Ascending aorta (tissue), 2 donors: ENCODE results near the gene MOSMO. TPM values are rescaled to one million over a fixed set of nuclear protein-coding genes. Genes with fewer than 3 reads are reported as not detected.

Source experiments
- DNase-seq, 2 donors: peaks; one replicate each; pipeline ENCODE4 v3.0.0-alpha.2; 2019; ENCODE audit warnings: low spot score in 2 of 2
- H3K27ac ChIP-seq, 2 donors: fragments of 200-600 bp; sonication (generic); one replicate each; pipeline ENCODE4 v1.5.1; 2016 to 2017; ENCODE audit warnings: mild to moderate bottlenecking in 1 of 2
- H3K27me3 ChIP-seq: fragments of 200-600 bp; sonication (generic); one replicate; pipeline ENCODE4 v1.5.1; 2017
- H3K36me3 ChIP-seq, 2 donors: fragments of 200-600 bp; sonication (generic); one replicate each; pipeline ENCODE4 v1.5.1; 2016
- H3K4me1 ChIP-seq, 2 donors: fragments of 200-600 bp; sonication (generic); one replicate each; pipeline ENCODE4 v1.5.1; 2016 to 2017; ENCODE audit warnings: mild to moderate bottlenecking in 1 of 2
- H3K4me3 ChIP-seq, 2 donors: fragments of 200-600 bp; sonication (generic); one replicate each; pipeline ENCODE4 v1.5.1; 2016 to 2017; ENCODE audit warnings: mild to moderate bottlenecking in 1 of 2
- H3K9me3 ChIP-seq, 2 donors: fragments of 200-600 bp; sonication (generic); one replicate each; pipeline ENCODE4 v1.5.1; 2016
- intact Hi-C: fragments of 100-400 bp; cut with DNase I; formaldehyde crosslinking; loops from one replicate; pipeline ENCODE4 v1.15.1; 2023
- total RNA-seq: library from RNA; depleted of rRNA; stranded (reverse); fragments of >200 nt; gene quantifications from one replicate; pipeline ENCODE4 v1.1.0, GENCODE V29; 2016
- TF ChIP-seq, protein P1 (sequence below), 3 experiments: fragments of 200-600 bp in 2 of 3; fragments of 450-650 bp in 1 of 3; sonication (generic) in 2 of 3; IDR thresholded peaks; one replicate each; pipeline ENCODE4 v1.5.1; 2016 to 2019; ENCODE audit warnings: antibody characterized with exemption in 3 of 3, mild to moderate bottlenecking in 1 of 3, moderate library complexity in 1 of 3

Gene MOSMO
- total RNA-seq, 1 donor from 2014 or later: 3.6 TPM

- Histone ChIP-seq H3K36me3 (peaks cover 93 to 98% of the 10 kb centered on the region in 2 donors), H3K27me3 (no peaks in the 10 kb centered on the region), H3K4me3 (no peak overlapping the region), H3K27ac (no peak overlapping the region), H3K9me3 (no peaks in the 10 kb centered on the region), H3K4me1 (no peaks in the 10 kb centered on the region)
- intact Hi-C loops: no loop called here
- DNase-seq: no peak
- TF ChIP-seq, protein P1, sequence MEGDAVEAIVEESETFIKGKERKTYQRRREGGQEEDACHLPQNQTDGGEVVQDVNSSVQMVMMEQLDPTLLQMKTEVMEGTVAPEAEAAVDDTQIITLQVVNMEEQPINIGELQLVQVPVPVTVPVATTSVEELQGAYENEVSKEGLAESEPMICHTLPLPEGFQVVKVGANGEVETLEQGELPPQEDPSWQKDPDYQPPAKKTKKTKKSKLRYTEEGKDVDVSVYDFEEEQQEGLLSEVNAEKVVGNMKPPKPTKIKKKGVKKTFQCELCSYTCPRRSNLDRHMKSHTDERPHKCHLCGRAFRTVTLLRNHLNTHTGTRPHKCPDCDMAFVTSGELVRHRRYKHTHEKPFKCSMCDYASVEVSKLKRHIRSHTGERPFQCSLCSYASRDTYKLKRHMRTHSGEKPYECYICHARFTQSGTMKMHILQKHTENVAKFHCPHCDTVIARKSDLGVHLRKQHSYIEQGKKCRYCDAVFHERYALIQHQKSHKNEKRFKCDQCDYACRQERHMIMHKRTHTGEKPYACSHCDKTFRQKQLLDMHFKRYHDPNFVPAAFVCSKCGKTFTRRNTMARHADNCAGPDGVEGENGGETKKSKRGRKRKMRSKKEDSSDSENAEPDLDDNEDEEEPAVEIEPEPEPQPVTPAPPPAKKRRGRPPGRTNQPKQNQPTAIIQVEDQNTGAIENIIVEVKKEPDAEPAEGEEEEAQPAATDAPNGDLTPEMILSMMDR (IDR thresholded peaks at IDR 0.05): no peak
These were observed 36.1 kb upstream of the MOSMO start for GRCh38 chr16:21971856-21972255.

- Histone ChIP-seq H3K4me3 (no peak overlapping the region), H3K27me3 (no peaks in the 10 kb centered on the region), H3K9me3 (no peaks in the 10 kb centered on the region), H3K27ac (no peak overlapping the region), H3K4me1 (no peaks in the 10 kb centered on the region), H3K36me3 (peaks cover 86 to 97% of the 10 kb centered on the region in 2 donors)
- TF ChIP-seq, protein P1 (IDR thresholded peaks at IDR 0.05): no peak
- intact Hi-C loops: no loop called here
- DNase-seq: no peak
These were observed 34.0 kb upstream of the MOSMO start for GRCh38 chr16:21973945-21974344.

- no peaks in the 10 kb centered on the region for H3K4me1 ChIP-seq
- peaks cover 68 to 99% of the 10 kb centered on the region in 2 donors for H3K36me3 ChIP-seq
- TF ChIP-seq, protein P1 (IDR thresholded peaks at IDR 0.05): no peak
- DNase-seq: no peak
- intact Hi-C loops: no loop called here
- H3K9me3 ChIP-seq: no peaks in the 10 kb centered on the region
- H3K27me3 ChIP-seq: no peaks in the 10 kb centered on the region
- H3K4me3 ChIP-seq: no peak overlapping the region
- H3K27ac ChIP-seq: no peak overlapping the region
These were observed 27.9 kb upstream of the MOSMO start for GRCh38 chr16:21980032-21980431.

DNA sequence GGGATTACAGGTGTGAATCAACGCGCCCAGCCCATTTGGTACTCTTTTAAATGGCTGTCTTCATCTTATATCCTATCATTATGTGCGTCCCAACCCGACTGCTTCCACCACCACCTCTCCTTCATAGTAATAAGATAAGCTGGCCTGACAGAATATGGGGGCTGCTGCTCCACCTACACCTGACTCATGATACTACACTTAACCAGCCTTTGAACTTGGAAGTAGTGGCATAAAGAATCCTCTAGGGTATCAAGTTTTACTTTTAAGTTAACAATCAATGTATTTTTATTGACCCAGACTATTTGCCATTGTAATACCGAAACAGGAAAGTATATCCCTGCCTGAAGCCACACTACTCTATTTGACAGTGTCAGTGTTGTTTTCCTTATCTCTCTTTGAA is 25.8 kb upstream of the MOSMO start:
- Histone ChIP-seq H3K4me1 (no peaks in the 10 kb centered on the region), H3K4me3 (no peak overlapping the region), H3K36me3 (peaks cover 53 to 90% of the 10 kb centered on the region in 2 donors), H3K9me3 (no peaks in the 10 kb centered on the region), H3K27ac (no peak overlapping the region), H3K27me3 (no peaks in the 10 kb centered on the region)
- intact Hi-C loops: no loop called here
- TF ChIP-seq, protein P1 (IDR thresholded peaks at IDR 0.05): no peak
- DNase-seq: no peak

GRCh38 chr16:21984062-21984461 is 23.8 kb upstream of the MOSMO start:
- peaks cover 41 to 72% of the 10 kb centered on the region in 2 donors for H3K36me3 ChIP-seq
- intact Hi-C loops: no loop called here
- TF ChIP-seq, protein P1 (IDR thresholded peaks at IDR 0.05): no peak

GRCh38 chr16:21985524-21985923 is 22.4 kb upstream of the MOSMO start:
- no peak overlapping the region for H3K27ac ChIP-seq
- TF ChIP-seq, protein P1 (IDR thresholded peaks at IDR 0.05): no peak
- intact Hi-C loops: no loop called here
- DNase-seq: no peak
- H3K27me3 ChIP-seq: no peaks in the 10 kb centered on the region
- no peaks in the 10 kb centered on the region for H3K4me1 ChIP-seq
- H3K36me3 ChIP-seq: peaks cover 29 to 57% of the 10 kb centered on the region in 2 donors
- H3K9me3 ChIP-seq: no peaks in the 10 kb centered on the region
- no peak overlapping the region for H3K4me3 ChIP-seq

More at GRCh38 chr16:21984062-21984461, 23.8 kb upstream of the MOSMO start:
- H3K4me3 ChIP-seq: no peak overlapping the region
- no peak overlapping the region for H3K27ac ChIP-seq
- DNase-seq: no peak
- no peaks in the 10 kb centered on the region for H3K9me3 ChIP-seq
- no peaks in the 10 kb centered on the region for H3K4me1 ChIP-seq
- H3K27me3 ChIP-seq: no peaks in the 10 kb centered on the region
